OCI-M2 (cell line): ENCODE results near the gene EMD.

Source experiments
- DNase-seq: peaks from one replicate; lab custom pipeline; 2025; ENCODE audit not compliant: unreplicated experiment; lab: John Stamatoyannopoulos, UW

EMD gene

DNA sequence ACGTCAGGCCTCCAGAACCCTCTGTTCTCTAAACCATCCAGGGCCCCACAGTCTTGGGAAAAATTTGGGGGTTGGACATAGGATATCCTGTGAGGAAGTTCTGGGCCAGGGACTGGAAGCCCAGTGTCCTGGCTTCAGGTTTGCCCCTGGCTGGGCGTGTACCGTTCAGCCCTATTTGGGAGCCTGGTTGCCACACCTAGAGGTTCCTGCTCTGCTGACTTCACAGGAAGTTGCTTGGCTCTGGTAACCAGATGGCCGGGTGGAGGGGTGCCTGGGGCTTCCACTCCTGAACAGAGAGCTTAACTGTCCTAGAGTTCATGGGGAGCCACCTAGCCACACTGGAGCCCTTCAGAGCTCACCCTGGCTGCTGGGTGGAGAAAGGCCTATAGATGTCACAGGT, 33.4 kb downstream of the EMD start:
- no peak for DNase-seq

DNA sequence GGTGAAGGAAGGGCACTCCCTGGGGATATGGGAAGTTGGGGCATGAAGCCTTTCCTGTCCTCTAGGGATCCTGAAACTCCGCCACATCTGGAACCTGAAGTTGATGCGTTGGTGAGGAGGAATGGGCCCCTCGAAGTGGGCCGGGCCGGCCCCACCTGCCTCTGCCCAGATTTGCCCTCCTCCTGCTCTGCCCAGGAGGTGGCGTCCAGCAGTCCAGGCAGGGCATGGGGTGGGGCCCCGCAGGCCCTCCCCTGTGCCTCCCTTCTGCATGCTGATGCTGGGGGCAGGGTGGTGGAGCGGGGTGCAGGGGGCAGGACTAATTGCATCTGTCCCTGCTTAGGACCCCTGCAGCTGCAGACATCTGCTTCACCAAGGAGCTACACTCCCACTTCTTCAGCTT, 34.0 kb downstream of the EMD start:
- DNase-seq: no peak

DNA sequence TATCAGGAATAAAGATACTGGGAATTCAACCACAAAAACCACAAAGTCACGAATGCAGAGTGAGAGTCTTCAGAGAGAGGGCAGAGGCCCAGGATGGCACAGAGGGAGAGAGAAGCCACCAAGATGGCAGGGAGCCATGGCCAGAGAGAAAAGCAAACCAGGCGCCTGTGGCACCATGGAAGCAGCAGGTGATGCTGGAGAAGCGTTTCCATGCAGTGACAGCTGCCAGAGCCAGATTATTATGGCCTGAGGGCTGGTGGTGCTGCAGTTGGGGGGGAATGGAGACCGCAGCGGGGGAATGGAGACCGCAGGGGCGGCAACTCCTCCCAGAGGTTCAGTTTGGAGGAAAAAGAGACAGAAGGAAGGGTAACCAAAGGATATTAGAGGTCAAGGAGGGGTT, 38.1 kb downstream of the EMD start:
- DNase-seq: no peak

DNA sequence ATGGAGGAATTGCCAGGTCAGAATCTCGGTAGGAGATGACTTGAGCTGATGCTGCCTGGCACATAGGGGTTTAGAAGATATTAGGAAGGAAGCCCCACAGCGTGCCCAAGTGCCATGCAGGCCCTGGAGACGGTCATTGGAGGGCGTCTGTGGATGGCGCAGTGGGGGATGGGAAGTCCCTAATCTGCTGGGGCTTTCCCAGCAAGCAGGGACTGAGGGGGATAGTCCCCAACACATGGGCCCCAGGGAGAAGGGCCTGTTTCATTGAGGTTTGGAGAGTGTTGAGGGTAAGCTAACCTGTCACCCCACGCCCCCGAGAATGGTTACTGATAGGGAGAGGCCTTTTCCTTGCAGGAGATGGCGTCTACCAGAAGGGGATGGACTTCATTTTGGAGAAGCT, 40.1 kb downstream of the EMD start:
- DNase-seq: no peak

DNA sequence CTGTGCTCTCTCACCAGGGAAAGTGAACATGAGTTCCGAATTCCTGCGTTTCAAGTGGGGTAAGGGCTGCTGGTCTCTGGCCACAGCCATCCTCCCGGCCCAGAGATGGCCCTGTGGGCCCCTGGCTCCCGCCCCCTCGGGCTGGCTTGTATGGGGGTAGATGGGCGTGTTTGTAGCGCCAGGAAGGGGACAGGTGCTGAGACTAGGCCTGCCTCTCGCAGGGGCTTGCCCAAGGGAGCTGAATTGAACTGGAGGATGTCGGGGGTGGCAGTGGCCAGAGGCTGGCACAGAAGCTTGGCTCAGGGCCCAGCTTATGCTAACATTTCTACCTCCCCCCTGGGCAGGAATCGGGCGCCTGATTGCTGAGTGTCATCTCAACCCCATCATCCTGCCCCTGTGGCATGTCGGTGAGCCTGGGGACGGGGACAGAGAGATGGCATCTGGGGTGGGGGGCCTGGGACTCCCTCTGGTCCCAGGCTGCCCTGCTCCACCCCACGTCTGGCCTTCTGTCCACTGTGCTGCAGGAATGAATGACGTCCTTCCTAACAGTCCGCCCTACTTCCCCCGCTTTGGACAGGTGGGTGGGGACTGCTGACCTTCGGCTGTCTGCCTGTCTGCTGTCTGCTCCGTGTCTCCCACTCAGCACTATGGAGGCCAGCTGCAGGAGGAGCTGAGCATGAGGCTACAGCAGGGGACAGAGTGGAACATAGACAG, 40.8 kb downstream of the EMD start:
- no peak for DNase-seq

DNA sequence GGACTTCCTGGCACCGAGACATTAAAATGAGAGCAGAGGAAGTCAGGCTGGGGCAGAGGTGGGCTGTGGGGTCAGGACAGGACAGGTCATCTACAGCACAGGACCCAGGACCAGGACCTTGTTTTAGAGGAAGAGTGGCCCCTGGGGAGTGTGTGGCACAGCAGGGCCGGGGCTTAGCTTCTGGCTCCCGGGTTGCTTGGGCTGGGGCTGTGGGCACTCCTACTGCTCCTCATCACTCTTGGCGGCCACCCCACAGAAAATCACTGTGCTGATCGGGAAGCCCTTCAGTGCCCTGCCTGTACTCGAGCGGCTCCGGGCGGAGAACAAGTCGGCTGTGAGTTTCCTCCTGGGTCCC, 41.3 kb downstream of the EMD start:
- DNase-seq: no peak

DNA sequence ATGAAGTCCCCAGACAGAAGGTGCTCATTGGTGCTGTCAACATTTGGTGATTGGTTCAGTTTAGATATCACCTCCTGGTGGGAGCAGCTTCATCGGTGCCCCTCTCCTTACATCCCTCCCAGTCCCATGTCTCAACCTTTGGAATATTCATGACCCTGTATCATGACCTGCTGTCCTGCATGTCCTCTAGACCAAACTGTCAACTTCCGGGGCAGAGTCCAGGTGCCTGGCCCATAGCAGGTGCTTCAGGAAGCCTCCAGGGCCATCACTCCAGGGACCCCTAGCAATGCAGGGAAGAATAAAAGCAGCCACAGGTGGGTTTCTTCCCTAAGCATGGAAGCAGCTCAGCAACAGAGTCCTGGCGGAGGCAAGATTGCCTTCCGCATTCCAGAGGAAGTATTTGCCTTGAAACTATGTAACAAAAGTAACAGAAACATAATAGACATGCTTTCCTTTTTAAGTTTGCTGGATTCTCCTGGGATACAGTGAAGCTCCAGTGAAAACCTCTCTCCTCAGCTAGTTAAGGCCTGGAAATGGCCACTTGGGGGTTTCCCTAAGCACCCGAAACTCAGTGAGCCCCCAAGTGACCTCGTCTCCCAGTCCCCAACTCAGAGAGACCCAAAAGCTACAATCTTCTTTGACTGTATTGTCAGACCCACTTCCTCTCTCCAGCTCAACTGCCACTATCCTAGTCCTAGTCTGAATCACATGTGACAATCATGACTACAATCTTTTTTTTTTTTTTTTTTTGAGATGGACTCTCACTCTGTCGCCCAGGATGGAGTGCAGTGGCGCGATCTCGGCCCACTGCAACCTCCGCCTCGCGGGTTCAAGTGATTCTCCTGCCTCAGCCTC, 48.0 kb downstream of the EMD start:
- DNase-seq: no peak

DNA sequence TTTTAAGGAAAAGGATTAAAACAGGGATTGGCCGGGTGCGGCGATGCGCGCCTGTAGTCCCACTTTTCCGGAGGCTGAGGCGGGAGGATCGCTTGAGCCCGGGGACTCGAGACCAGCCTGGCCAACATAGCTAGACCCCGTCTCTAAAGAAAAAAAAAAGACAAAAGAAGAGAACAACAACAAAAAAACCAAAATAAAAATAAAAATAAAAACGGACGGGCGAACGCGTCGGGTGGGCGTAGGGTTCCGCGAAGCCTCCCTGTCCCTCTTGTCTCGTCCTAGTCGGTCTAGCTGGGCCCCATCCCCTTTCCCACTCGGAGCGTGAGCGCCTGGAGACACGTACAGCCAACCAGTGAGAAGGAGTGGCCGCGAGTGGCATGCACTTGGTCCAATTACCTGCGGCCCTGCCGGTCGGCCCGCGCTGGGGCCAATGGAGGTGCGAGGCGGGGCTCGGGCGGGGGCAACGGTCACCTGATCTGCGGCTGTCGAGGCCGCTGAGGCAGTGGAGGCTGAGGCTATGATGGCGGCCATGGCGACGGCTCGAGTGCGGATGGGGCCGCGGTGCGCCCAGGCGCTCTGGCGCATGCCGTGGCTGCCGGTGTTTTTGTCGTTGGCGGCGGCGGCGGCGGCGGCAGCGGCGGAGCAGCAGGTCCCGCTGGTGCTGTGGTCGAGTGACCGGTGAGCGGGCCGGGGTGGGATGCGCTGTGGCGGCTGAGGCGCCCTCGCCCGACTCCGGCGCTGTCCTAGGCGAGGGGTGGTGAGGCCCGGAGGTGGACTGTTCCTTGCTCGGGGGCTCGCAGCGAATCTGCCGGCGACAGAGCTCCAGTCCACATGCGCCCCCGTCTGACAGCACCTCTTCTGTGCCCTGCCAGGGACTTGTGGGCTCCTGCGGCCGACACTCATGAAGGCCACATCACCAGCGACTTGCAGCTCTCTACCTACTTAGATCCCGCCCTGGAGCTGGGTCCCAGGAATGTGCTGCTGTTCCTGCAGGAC, 49.4 kb downstream of the EMD start, which contains the start of gene ATP6AP1:
Gene ATP6AP1, plus strand, starts transcription at position 502 of the 996 bp plus-strand sequence. Its CDS starts 16 bp downstream, at position 518.
- DNase-seq: no peak

DNA sequence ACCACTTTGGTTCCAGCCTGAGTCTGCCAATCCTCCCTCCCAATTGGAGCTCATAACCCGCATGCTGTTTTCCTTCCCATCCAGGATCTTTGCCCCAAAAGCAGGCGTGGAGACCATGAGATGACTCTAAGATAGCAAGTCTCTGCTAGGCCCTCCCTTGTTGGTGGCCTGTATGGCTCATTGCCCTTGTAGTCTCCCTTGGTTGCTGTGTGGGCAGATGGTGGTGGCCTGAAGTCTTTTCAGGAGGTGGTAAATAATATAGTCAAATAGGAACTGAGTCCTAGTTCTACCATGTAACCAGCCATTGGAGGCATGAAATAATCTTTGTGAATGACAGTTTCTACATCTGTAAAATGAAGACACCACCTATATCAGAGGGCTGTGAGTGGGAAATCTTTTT, 50.6 kb downstream of the EMD start:
- DNase-seq: no peak

DNA sequence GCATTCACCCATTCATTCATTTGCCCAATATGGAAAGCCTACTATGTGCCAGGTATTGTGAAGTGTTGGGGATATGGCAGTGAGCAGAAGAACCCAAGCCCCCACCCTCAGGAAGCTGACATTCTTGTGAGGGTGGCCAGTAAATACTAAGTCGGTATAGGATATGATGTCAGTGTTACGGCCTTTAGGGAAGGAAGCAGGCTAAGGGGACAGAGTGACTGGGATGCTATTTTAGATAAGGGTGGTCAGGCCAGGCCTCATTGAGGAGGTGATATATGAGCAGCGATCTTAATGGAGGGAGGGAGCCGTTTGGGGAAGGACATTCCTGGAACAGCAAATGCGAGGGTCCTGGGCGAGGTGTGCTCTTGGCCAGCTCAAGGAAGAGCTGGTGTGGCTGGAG, 51.4 kb downstream of the EMD start:
- DNase-seq: no peak

DNA sequence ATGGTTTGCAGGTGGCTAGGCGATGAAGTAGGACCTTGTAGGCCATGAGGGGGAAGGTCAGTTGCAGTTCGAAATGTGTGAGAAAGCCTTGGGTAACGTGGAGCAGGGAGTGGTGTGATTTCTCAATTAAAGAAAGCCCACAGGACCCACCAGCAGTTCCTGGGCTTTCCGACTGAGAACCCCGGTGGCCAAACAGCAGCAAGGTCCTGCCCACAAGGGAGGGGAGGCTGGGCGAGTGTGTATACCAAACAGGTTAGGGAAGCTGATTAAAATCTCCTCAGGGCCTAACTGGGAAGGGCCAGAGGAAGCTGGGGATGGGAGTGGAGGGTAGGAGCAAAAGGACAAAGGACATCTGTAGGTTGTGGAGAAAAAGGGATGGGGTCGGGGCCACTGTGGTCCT, 51.8 kb downstream of the EMD start:
- no peak for DNase-seq
